OCI-LY1 (cell line): ENCODE data around the gene CD200.

Source experiments
- H2AFZ ChIP-seq: fragments of 200-600 bp; sonication (generic), shearing (Covaris generic); 2 replicates; pipeline ENCODE4 v1.6.0; 2014; ENCODE audit warnings: antibody characterized with exemption, mild to moderate bottlenecking, low read length
- H3F3A ChIP-seq: fragments of 200-600 bp; sonication (generic), shearing (Covaris generic); 2 replicates; pipeline ENCODE4 v1.6.0; 2014; ENCODE audit warnings: mild to moderate bottlenecking, antibody characterized with exemption, low read length, moderate library complexity; ENCODE audit not compliant: insufficient read depth
- H3K27ac ChIP-seq: fragments of 200-600 bp; sonication (generic); 2 replicates; pipeline ENCODE4 v1.5.1; 2014; ENCODE audit warnings: low read length, mixed run types, mild to moderate bottlenecking, low read depth; ENCODE audit not compliant: poor library complexity, severe bottlenecking
- H3K27me3 ChIP-seq: fragments of 200-600 bp; sonication (generic); 2 replicates; pipeline ENCODE4 v1.6.0; 2014; ENCODE audit warnings: antibody characterized with exemption, mild to moderate bottlenecking, low read length, moderate library complexity; ENCODE audit not compliant: insufficient read depth
- H3K36me3 ChIP-seq: fragments of 200-600 bp; sonication (generic); 2 replicates; pipeline ENCODE4 v1.6.1; 2014; ENCODE audit warnings: mild to moderate bottlenecking, antibody characterized with exemption, low read length, moderate library complexity, mixed read lengths; ENCODE audit not compliant: insufficient read depth
- H3K4me1 ChIP-seq: fragments of 200-600 bp; sonication (generic); 2 replicates; pipeline ENCODE4 v1.5.1; 2014; ENCODE audit warnings: mild to moderate bottlenecking, low read length, moderate library complexity; ENCODE audit not compliant: insufficient read depth, severe bottlenecking
- H3K4me2 ChIP-seq: fragments of 200-600 bp; sonication (generic), shearing (Covaris generic); 2 replicates; pipeline ENCODE4 v1.6.1; 2014; ENCODE audit warnings: low read length
- H3K4me3 ChIP-seq: fragments of 200-600 bp; sonication (generic); 2 replicates; pipeline ENCODE4 v1.5.1; 2014; ENCODE audit warnings: low read length, low read depth, mild to moderate bottlenecking, mixed read lengths; ENCODE audit not compliant: poor library complexity, severe bottlenecking
- H3K79me2 ChIP-seq: fragments of 200-600 bp; shearing (Covaris generic); 2 replicates; pipeline ENCODE4 v1.6.1; 2016; ENCODE audit warnings: mixed run types, low read length, mixed read lengths; ENCODE audit not compliant: insufficient read depth
- H3K9ac ChIP-seq: fragments of 200-600 bp; sonication (generic), shearing (Covaris generic); 2 replicates; pipeline ENCODE4 v1.6.1; 2014; ENCODE audit warnings: mild to moderate bottlenecking, low read length, mixed read lengths
- H3K9me2 ChIP-seq: fragments of 200-600 bp; sonication (generic), shearing (Covaris generic); 2 replicates; pipeline ENCODE4 v1.6.1; 2014; ENCODE audit warnings: low read depth, mild to moderate bottlenecking, low read length, mixed read lengths
- H3K9me3 ChIP-seq: fragments of 200-600 bp; shearing (Covaris generic); 2 replicates; pipeline ENCODE4 v1.6.1; 2014; ENCODE audit warnings: low read length, mixed read lengths
- H4K20me1 ChIP-seq: fragments of 200-600 bp; sonication (generic), shearing (Covaris generic); 2 replicates; pipeline ENCODE4 v1.6.0; 2016; ENCODE audit warnings: mild to moderate bottlenecking, low read length; ENCODE audit not compliant: insufficient read depth
- EZH2 ChIP-seq: fragments of 200-600 bp; sonication (generic), shearing (Covaris generic); IDR thresholded peaks from 2 replicates; pipeline ENCODE4 v1.8.0; 2017; ENCODE audit warnings: borderline replicate concordance, mixed run types, mild to moderate bottlenecking, antibody characterized with exemption, low read length, moderate library complexity, mixed read lengths
- TF ChIP-seq, protein P1 (sequence below): fragments of 200-600 bp; sonication (generic), shearing (Covaris generic); IDR thresholded peaks from 2 replicates; pipeline ENCODE4 v1.5.1; 2017; ENCODE audit warnings: mild to moderate bottlenecking, antibody characterized with exemption, low read length, moderate library complexity, mixed read lengths

Gene CD200

GRCh38 chr3:112411425-112411824 is 78.5 kb downstream of the CD200 start:
- H3K4me2 ChIP-seq: no peak overlapping the region
- H3K36me3 ChIP-seq: no peaks in the 10 kb centered on the region
- no peak overlapping the region for H3K9ac ChIP-seq
- no peaks in the 10 kb centered on the region for H3K27me3 ChIP-seq
- no peaks in the 10 kb centered on the region for H3K9me3 ChIP-seq
- no peak overlapping the region for H3K4me3 ChIP-seq
- H3K9me2 ChIP-seq: no peaks in the 10 kb centered on the region
- H4K20me1 ChIP-seq: no peaks in the 10 kb centered on the region
- TF ChIP-seq, protein P1, sequence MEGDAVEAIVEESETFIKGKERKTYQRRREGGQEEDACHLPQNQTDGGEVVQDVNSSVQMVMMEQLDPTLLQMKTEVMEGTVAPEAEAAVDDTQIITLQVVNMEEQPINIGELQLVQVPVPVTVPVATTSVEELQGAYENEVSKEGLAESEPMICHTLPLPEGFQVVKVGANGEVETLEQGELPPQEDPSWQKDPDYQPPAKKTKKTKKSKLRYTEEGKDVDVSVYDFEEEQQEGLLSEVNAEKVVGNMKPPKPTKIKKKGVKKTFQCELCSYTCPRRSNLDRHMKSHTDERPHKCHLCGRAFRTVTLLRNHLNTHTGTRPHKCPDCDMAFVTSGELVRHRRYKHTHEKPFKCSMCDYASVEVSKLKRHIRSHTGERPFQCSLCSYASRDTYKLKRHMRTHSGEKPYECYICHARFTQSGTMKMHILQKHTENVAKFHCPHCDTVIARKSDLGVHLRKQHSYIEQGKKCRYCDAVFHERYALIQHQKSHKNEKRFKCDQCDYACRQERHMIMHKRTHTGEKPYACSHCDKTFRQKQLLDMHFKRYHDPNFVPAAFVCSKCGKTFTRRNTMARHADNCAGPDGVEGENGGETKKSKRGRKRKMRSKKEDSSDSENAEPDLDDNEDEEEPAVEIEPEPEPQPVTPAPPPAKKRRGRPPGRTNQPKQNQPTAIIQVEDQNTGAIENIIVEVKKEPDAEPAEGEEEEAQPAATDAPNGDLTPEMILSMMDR: no peak
- TF ChIP-seq EZH2: no peak
- no peak overlapping the region for H2AFZ ChIP-seq
- H3K79me2 ChIP-seq: no peaks in the 10 kb centered on the region
- no peak overlapping the region for H3K27ac ChIP-seq
- H3K4me1 ChIP-seq: peaks cover 11% of the 10 kb centered on the region
- no peaks in the 10 kb centered on the region for H3F3A ChIP-seq
